Osteocyte (in vitro differentiated cells): ENCODE results near the gene SEC14L2. TPM values are rescaled to one million over a fixed set of nuclear protein-coding genes. Genes with fewer than 3 reads are reported as not detected.
"Not testable (repeated sequence)": the region's sequence is repeated elsewhere in the genome, so short reads cannot be mapped to it uniquely, and the experiment has no call there.

Source experiments
- DNase-seq: peaks from one replicate; pipeline ENCODE4 v3.0.0; 2021; ENCODE audit warnings: mixed read lengths; ENCODE audit not compliant: unreplicated experiment; ENCODE audit errors: extremely low spot score
- H3K27ac Mint-ChIP-seq: one replicate; pipeline ENCODE4 v1.8.0; 2021; ENCODE audit warnings: mild to moderate bottlenecking, mixed read lengths; ENCODE audit not compliant: unreplicated experiment
- H3K27me3 Mint-ChIP-seq: one replicate; pipeline ENCODE4 v1.8.0; 2021; ENCODE audit warnings: mixed read lengths; ENCODE audit not compliant: unreplicated experiment
- H3K36me3 Mint-ChIP-seq: one replicate; pipeline ENCODE4 v1.8.0; 2021; ENCODE audit warnings: mixed read lengths; ENCODE audit not compliant: unreplicated experiment
- H3K4me1 Mint-ChIP-seq: one replicate; pipeline ENCODE4 v1.8.0; 2021; ENCODE audit warnings: mixed read lengths; ENCODE audit not compliant: unreplicated experiment
- H3K4me3 Mint-ChIP-seq: one replicate; pipeline ENCODE4 v1.8.0; 2021; ENCODE audit warnings: mild to moderate bottlenecking, moderate library complexity, mixed read lengths; ENCODE audit not compliant: unreplicated experiment
- H3K9me3 Mint-ChIP-seq: one replicate; pipeline ENCODE4 v1.8.0; 2021; ENCODE audit warnings: mixed read lengths; ENCODE audit not compliant: unreplicated experiment
- CTCF ChIP-seq: fragments of 200-600 bp; sonication (generic); IDR thresholded peaks from 2 replicates; pipeline ENCODE4 v1.5.0; 2021; ENCODE audit warnings: antibody characterized with exemption, mild to moderate bottlenecking, moderate library complexity
- total RNA-seq: library from RNA; stranded (reverse); gene quantifications from 2 replicates; pipeline ENCODE4 v1.2.1, GENCODE V29; 2021

The SEC14L2 gene
- total RNA-seq, 1 donor from 2014 or later, result 14.9 TPM

- Mint-ChIP-seq H3K36me3 (no peaks in the 10 kb centered on the region), H3K4me3 (no peak overlapping the region), H3K9me3 (no peaks in the 10 kb centered on the region), H3K27ac (no peak overlapping the region), H3K27me3 (peaks cover 12% of the 10 kb centered on the region), H3K4me1 (peaks cover 7% of the 10 kb centered on the region)
- TF ChIP-seq CTCF, result no peak
- DNase-seq, result no peak
Observed at GRCh38 chr22:30445438-30446145, 48.8 kb downstream of the SEC14L2 start.

GRCh38 chr22:30447656-30448055, 50.8 kb downstream of the SEC14L2 start:
- no peaks in the 10 kb centered on the region for H3K36me3 Mint-ChIP-seq
- no peaks in the 10 kb centered on the region for H3K9me3 Mint-ChIP-seq
- H3K27me3 Mint-ChIP-seq, result peaks cover 13% of the 10 kb centered on the region
- no peak overlapping the region for H3K4me3 Mint-ChIP-seq
- no peak overlapping the region for H3K27ac Mint-ChIP-seq
- H3K4me1 Mint-ChIP-seq, result peaks cover 7% of the 10 kb centered on the region
- DNase-seq, result no peak
- TF ChIP-seq CTCF, result no peak

- peaks cover 13% of the 10 kb centered on the region for H3K27me3 Mint-ChIP-seq
- H3K9me3 Mint-ChIP-seq, H3K36me3 Mint-ChIP-seq, H3K4me1 Mint-ChIP-seq, H3K27ac Mint-ChIP-seq, H3K4me3 Mint-ChIP-seq, DNase-seq: not testable (repeated sequence)
Observed at GRCh38 chr22:30451488-30451887, 54.7 kb downstream of the SEC14L2 start.

- Mint-ChIP-seq H3K4me1 (no peaks in the 10 kb centered on the region), H3K36me3 (no peaks in the 10 kb centered on the region), H3K27me3 (peaks cover 16% of the 10 kb centered on the region), H3K9me3 (no peaks in the 10 kb centered on the region), H3K4me3 (no peak overlapping the region), H3K27ac (no peak overlapping the region)
- no peak for TF ChIP-seq CTCF
- DNase-seq, result no peak
Observed at GRCh38 chr22:30452861-30453260, 56.0 kb downstream of the SEC14L2 start.

GRCh38 chr22:30453731-30454510, 57.1 kb downstream of the SEC14L2 start:
- no peaks in the 10 kb centered on the region for H3K36me3 Mint-ChIP-seq
- no peak overlapping the region for H3K27ac Mint-ChIP-seq
- H3K9me3 Mint-ChIP-seq, result no peaks in the 10 kb centered on the region
- peaks cover 16% of the 10 kb centered on the region for H3K27me3 Mint-ChIP-seq
- no peak for TF ChIP-seq CTCF
- no peak for DNase-seq
- no peaks in the 10 kb centered on the region for H3K4me1 Mint-ChIP-seq
- no peak overlapping the region for H3K4me3 Mint-ChIP-seq
